ENCODE measurements around the gene ELOVL4. TPM values are rescaled to one million over a fixed set of nuclear protein-coding genes. Genes with fewer than 3 reads are reported as not detected.

Gene ELOVL4
- polyA plus RNA-seq, 3 donors, result not detected

- no peak overlapping the region for H3K27ac Mint-ChIP-seq
- DNase-seq, result no peak
- H3K4me1 ChIP-seq (ENCODE audit: control insufficient read depth in 1 of 2, insufficient read depth in 2 of 2, low read length in 2 of 2), result no peaks in the 10 kb centered on the region
- no peak overlapping the region for H3K4me3 ChIP-seq (replicated peaks in 1 of 3; ENCODE audit: low read depth in 2 of 3, low read length in 3 of 3)
- no peak overlapping the region for H3K4me2 ChIP-seq (replicated peaks; ENCODE audit: extremely low read depth, low read length, poor library complexity, severe bottlenecking)
- H3K9ac ChIP-seq (ENCODE audit: insufficient read depth, low read length, poor library complexity, severe bottlenecking), result no peak overlapping the region
- H3K36me3 ChIP-seq (replicated peaks in 1 of 2; ENCODE audit: control insufficient read depth in 1 of 2, insufficient read depth in 2 of 2, low read length in 2 of 2), result no peaks in the 10 kb centered on the region
- H3K36me3 Mint-ChIP-seq, result no peaks in the 10 kb centered on the region
- no CpG with 5 or more reads among the region's 2 CpGs for WGBS (ENCODE audit: insufficient coverage)
- peaks cover 0 to 13% (median 6%) of the 10 kb centered on the region in 3 donors for H3K27me3 Mint-ChIP-seq (ENCODE audit: low read depth in 3 of 3)
- H3K4me1 Mint-ChIP-seq, result no peaks in the 10 kb centered on the region
- no peak for TF ChIP-seq CTCF (IDR thresholded peaks at IDR 0.05)
- no peak overlapping the region for H2AFZ ChIP-seq (ENCODE audit: insufficient read depth, low read depth, low read length, poor library complexity, severe bottlenecking)
- no peak overlapping the region for H3K27ac ChIP-seq (ENCODE audit: low read depth in 1 of 2, low read length in 2 of 2)
- H3K4me3 Mint-ChIP-seq, result no peak overlapping the region
- H3K27me3 ChIP-seq (ENCODE audit: control insufficient read depth in 2 of 2, insufficient read depth in 2 of 2, low read length in 2 of 2), result peaks cover 2 to 9% of the 10 kb centered on the region in 2 donors
- intact Hi-C loops (cut with micrococcal nuclease), result no loop called here
- H3K79me2 ChIP-seq (ENCODE audit: insufficient read depth, low read length), result no peaks in the 10 kb centered on the region
- H4K20me1 ChIP-seq (ENCODE audit: insufficient read depth, low read length), result no peaks in the 10 kb centered on the region
- H3K9me3 ChIP-seq (replicated peaks in 1 of 2; ENCODE audit: control insufficient read depth in 1 of 2, insufficient read depth in 1 of 2, low read length in 2 of 2), result no peaks in the 10 kb centered on the region
- no peaks in the 10 kb centered on the region for H3K9me3 Mint-ChIP-seq
Observed at GRCh38 chr6:79913369-79913768, 34.0 kb downstream of the ELOVL4 start.

DNA sequence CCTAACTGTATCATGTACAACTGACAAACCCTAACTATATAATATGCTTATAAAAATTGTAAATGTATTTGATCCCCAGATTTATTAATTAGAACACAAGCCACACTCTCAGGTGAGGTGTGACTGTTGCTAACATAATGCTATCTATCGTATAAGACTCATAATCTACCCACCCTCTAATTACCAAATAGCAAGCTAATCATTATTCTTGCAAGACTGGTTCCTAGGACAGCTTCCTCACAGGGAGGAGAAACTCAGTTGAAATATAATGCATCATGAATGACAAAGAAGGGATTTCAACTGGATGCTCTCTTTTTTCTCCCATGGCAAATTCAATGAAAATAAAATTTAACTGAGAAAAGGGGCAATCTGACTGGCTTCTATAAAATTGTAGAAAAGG is 35.4 kb downstream of the ELOVL4 start:
- no peaks in the 10 kb centered on the region for H4K20me1 ChIP-seq (ENCODE audit: insufficient read depth, low read length)
- H3K4me2 ChIP-seq (replicated peaks; ENCODE audit: extremely low read depth, low read length, poor library complexity, severe bottlenecking), result no peak overlapping the region
- no peaks in the 10 kb centered on the region for H3K36me3 ChIP-seq (replicated peaks in 1 of 2; ENCODE audit: control insufficient read depth in 1 of 2, insufficient read depth in 2 of 2, low read length in 2 of 2)
- peaks cover 0 to 1% (median 0%) of the 10 kb centered on the region in 7 donors for H3K9me3 Mint-ChIP-seq
- TF ChIP-seq CTCF (IDR thresholded peaks at IDR 0.05), result no peak
- peaks cover 1 to 13% (median 6%) of the 10 kb centered on the region in 3 donors for H3K27me3 Mint-ChIP-seq (ENCODE audit: low read depth in 3 of 3)
- H3K79me2 ChIP-seq (ENCODE audit: insufficient read depth, low read length), result no peaks in the 10 kb centered on the region
- H3K27me3 ChIP-seq (ENCODE audit: control insufficient read depth in 2 of 2, insufficient read depth in 2 of 2, low read length in 2 of 2), result peaks cover 2 to 9% of the 10 kb centered on the region in 2 donors
- no peaks in the 10 kb centered on the region for H3K36me3 Mint-ChIP-seq
- H3K27ac Mint-ChIP-seq, result no peak overlapping the region
- no peaks in the 10 kb centered on the region for H3K4me1 ChIP-seq (ENCODE audit: control insufficient read depth in 1 of 2, insufficient read depth in 2 of 2, low read length in 2 of 2)
- H2AFZ ChIP-seq (ENCODE audit: insufficient read depth, low read depth, low read length, poor library complexity, severe bottlenecking), result no peak overlapping the region
- no CpG with 5 or more reads among the region's 1 CpG for WGBS (ENCODE audit: insufficient coverage)
- H3K4me3 Mint-ChIP-seq, result no peak overlapping the region
- H3K9me3 ChIP-seq (replicated peaks in 1 of 2; ENCODE audit: control insufficient read depth in 1 of 2, insufficient read depth in 1 of 2, low read length in 2 of 2), result no peaks in the 10 kb centered on the region
- no peak overlapping the region for H3K27ac ChIP-seq (ENCODE audit: low read depth in 1 of 2, low read length in 2 of 2)
- no peaks in the 10 kb centered on the region for H3K4me1 Mint-ChIP-seq
- H3K4me3 ChIP-seq (replicated peaks in 1 of 3; ENCODE audit: low read depth in 2 of 3, low read length in 3 of 3), result no peak overlapping the region
- DNase-seq, result no peak
- intact Hi-C loops (cut with micrococcal nuclease), result no loop called here
- no peak overlapping the region for H3K9ac ChIP-seq (ENCODE audit: insufficient read depth, low read length, poor library complexity, severe bottlenecking)
